GM12892 (cell line): ENCODE data around the gene SEBOX.

ENCODE experiments used
- DNase-seq: peaks from one replicate; pipeline ENCODE4 v3.0.0; 2011; ENCODE audit not compliant: insufficient read length
- FAIRE-seq: peaks from 2 replicates; lab custom pipeline; 2011; peaks lifted over from hg19 to GRCh38; lab: Jason Lieb, UNC
- POLR2A ChIP-seq: IDR thresholded peaks from 2 replicates; pipeline ENCODE4 v1.6.1; 2011; ENCODE audit warnings: low read depth, low read length, control low read depth
- POLR2AphosphoS5 ChIP-seq: IDR thresholded peaks from 2 replicates; pipeline ENCODE4 v1.6.1; 2011; ENCODE audit warnings: low read depth, low read length, control low read depth
- TAF1 ChIP-seq: IDR thresholded peaks from 2 replicates; pipeline ENCODE4 v1.6.1; 2011; ENCODE audit warnings: low read depth, mild to moderate bottlenecking, control low read depth, low read length, borderline replicate concordance

The SEBOX gene

GRCh38 chr17:28391401-28391800 is 26.4 kb upstream of the SEBOX start:
- TF ChIP-seq POLR2AphosphoS5 (no peak), TAF1 (no peak), POLR2A (no peak)
- no peak for FAIRE-seq
- DNase-seq = no peak

GRCh38 chr17:28390984-28391383 is 26.0 kb upstream of the SEBOX start:
- no peak for TF ChIP-seq TAF1
- no peak for TF ChIP-seq POLR2AphosphoS5
- TF ChIP-seq POLR2A = no peak
- FAIRE-seq (no peak), DNase-seq (no peak)

DNA sequence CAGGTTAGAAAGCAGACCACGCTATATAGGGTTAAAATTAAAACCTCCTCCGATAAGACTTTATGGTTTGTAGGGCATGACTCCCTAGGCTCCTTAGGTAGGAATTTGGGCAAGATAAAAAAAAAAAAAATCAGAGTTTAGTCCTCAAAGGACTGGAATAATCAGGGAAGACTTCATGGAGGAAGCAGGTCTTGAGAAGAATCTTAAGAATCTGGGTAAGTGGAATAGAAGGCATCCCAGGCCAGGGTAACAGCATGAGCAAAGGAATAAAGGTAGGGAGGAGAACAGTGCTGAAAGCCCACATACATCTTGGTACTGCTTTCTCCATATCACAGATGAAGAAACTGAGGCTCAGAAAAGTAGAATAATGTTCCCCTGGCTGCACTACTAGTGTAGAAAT is 25.6 kb upstream of the SEBOX start:
- FAIRE-seq (no peak), DNase-seq (no peak)
- TF ChIP-seq TAF1 (no peak), POLR2A (no peak), POLR2AphosphoS5 (no peak)

- no peak for FAIRE-seq
- DNase-seq = no peak
- TF ChIP-seq TAF1 (no peak), POLR2A (no peak), POLR2AphosphoS5 (no peak)
Observed at GRCh38 chr17:28390141-28390540, 25.1 kb upstream of the SEBOX start.

DNA sequence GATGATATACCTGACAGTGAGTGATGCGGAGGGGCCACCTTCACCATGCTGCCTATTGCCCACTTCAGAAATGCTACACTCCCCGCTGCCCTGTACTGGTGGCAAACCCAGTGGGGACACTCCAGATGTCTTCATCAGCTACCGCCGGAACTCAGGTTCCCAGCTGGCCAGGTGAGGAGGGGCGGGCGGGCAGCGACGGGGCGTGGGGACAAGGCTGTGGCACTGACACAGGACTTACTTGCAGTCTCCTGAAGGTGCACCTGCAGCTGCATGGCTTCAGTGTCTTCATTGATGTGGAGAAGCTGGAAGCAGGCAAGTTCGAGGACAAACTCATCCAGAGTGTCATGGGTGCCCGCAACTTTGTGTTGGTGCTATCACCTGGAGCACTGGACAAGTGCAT is 23.1 kb upstream of the SEBOX start:
- DNase-seq (no peak), FAIRE-seq (no peak)
- no peak for TF ChIP-seq POLR2A
- no peak for TF ChIP-seq POLR2AphosphoS5
- TF ChIP-seq TAF1 = no peak

GRCh38 chr17:28386391-28386790 is 21.4 kb upstream of the SEBOX start:
- FAIRE-seq (no peak), DNase-seq (no peak)

GRCh38 chr17:28385406-28385805 is 20.4 kb upstream of the SEBOX start:
- no peak for DNase-seq
- TF ChIP-seq TAF1 = no peak
- no peak for TF ChIP-seq POLR2AphosphoS5
- TF ChIP-seq POLR2A = no peak
- no peak for FAIRE-seq

More at GRCh38 chr17:28386391-28386790, 21.4 kb upstream of the SEBOX start:
- TF ChIP-seq POLR2AphosphoS5 = no peak
- TF ChIP-seq TAF1 = no peak
- TF ChIP-seq POLR2A = no peak

DNA sequence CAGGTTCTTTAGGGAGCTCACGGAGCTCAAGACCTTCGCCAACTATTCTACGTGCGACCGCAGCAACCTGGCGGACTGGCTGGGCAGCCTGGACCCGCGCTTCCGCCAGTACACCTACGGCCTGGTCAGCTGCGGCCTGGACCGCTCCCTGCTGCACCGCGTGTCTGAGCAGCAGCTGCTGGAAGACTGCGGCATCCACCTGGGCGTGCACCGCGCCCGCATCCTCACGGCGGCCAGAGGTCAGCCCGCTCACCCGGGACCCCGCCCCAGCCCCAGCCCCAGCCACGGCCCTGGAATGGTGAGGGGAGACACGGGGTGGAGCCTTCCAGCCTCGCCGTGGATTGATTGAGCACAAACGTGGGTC is 20.0 kb upstream of the SEBOX start:
- no peak for TF ChIP-seq TAF1
- TF ChIP-seq POLR2A = no peak
- no peak for TF ChIP-seq POLR2AphosphoS5
- no peak for FAIRE-seq
- DNase-seq = no peak

DNA sequence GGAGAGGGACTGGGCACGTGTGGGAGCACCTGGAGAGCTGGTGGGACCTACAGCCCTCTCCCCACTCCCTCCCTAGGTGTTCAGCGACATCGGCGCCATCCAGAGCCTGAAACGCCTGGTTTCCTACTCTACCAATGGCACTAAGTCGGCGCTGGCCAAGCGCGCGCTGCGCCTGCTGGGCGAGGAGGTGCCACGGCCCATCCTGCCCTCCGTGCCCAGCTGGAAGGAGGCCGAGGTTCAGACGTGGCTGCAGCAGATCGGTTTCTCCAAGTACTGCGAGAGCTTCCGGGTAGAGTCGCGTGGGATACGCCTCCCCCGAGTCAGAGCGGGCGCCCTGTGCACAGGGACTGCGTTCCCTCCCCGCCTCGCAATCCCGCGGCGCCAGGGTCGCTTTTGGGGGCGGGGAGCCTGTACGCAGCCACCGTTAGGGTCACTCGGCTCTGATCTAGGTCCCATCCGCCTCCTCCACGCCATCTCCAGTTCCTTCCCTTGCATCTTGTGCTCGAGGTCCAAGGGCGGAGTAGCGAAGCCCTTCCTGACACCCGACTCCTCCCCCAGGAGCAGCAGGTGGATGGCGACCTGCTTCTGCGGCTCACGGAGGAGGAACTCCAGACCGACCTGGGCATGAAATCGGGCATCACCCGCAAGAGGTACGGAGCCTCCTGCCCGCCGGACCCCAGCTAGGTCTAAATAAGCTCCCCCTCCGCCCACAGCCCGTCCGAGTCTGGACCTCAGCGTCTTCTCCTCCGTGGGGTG is 19.5 kb upstream of the SEBOX start:
- no peak; the same call in 1 of the 2 replicates for TF ChIP-seq POLR2AphosphoS5
- TF ChIP-seq POLR2A = peak; percentile 56; the same call in 1 of the 2 replicates
- FAIRE-seq (peak; percentile 91), DNase-seq (peak; percentile 48)

- FAIRE-seq = no peak
- TF ChIP-seq POLR2AphosphoS5 (no peak), POLR2A (no peak), TAF1 (no peak)
- DNase-seq = no peak
Observed at GRCh38 chr17:28381141-28381825, 16.3 kb upstream of the SEBOX start.

DNA sequence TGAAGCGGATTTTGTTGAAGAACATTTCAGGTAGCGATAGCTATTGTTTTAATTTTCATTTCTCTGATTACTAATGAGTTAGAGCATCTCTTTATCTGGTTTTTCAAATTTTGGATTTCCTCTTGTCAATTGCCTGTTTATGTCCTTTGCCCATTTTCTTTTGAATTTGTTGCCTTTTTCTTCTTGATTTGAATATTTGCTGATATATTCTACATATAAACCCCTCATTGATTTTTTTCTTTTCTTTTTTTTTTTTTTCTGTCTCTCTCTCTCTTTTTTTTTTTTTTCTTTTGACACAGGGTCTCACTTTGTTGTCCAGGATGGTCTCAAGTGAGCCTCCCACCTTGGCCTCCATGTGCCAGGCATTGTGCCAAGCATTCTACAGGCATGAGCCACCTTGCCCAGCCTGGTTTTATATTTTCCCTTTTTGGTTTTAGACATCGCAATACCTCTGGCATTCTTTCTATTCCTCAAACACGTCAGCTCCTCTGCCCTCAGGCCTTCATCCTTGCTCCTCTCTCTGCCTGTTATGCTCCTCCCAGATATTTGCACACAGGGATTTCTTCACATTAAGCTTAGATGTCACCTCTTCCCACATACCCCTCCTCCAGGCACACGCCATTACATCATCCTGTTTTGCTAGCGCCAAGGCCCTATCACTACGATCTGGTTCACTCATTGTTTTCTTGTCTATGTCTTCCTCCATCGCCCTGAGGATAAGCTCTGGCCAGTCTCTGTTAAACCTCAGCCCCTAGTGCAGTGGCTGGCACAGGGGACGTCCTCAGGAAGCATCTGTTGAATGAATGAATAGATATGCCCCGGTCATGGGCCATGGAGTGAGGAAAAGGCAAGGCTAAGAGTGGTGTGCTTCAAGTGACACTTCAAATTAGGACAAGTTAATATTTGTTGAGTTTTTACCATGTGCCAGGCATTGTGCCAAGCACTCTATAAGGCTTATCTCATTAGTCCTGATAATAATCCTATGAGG is 15.1 kb upstream of the SEBOX start:
- TF ChIP-seq POLR2A (no peak), POLR2AphosphoS5 (no peak)
- DNase-seq (no peak), FAIRE-seq (no peak)
